Kidney capillary endothelial cell (primary cell): Measurements from ENCODE around the gene PCDHB13.
"Not testable (repeated sequence)": the region's sequence is repeated elsewhere in the genome, so short reads cannot be mapped to it uniquely, and the experiment has no call there.

Experiments used
- DNase-seq: peaks from one replicate; pipeline ENCODE4 v3.0.0-alpha.2; 2018; ENCODE audit warnings: low spot score

Gene PCDHB13

DNA sequence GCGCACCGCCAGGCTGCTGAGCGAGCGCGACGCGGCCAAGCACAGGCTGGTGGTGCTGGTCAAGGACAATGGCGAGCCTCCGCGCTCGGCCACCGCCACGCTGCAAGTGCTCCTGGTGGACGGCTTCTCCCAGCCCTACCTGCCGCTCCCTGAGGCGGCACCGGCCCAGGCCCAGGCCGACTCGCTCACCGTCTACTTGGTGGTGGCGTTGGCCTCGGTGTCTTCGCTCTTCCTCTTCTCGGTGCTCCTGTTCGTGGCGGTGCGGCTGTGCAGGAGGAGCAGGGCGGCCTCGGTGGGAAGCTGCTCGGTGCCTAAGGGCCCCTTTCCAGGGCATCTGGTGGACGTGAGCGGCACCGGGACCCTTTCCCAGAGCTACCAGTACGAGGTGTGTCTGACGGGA, 12.1 kb upstream of the PCDHB13 start:
- DNase-seq = not testable (repeated sequence)

DNA sequence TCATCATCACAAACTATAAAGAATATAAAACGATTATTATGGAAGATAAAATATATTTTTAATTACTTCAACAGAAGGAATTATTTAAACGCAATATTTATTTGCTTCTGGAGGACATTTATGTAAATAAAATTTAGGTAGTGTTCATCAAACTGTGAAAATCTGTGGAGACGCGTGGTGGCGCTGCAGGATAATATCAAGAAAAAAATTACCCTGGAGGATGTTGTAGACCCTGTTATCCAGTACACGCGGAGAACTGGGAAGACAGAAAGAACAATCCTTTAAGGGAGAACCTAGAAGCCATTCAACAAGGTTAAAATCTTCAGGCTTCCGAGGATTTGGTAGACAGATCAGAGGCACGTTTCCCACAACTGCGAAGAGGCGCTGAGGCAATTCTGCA, 5.2 kb upstream of the PCDHB13 start, which contains the start of gene PCDHB12:
PCDHB12 (plus strand) TSS at position 242 of the 400 bp plus-strand sequence. CDS start 189 bp downstream, outside the sequence.
- DNase-seq = no peak

DNA sequence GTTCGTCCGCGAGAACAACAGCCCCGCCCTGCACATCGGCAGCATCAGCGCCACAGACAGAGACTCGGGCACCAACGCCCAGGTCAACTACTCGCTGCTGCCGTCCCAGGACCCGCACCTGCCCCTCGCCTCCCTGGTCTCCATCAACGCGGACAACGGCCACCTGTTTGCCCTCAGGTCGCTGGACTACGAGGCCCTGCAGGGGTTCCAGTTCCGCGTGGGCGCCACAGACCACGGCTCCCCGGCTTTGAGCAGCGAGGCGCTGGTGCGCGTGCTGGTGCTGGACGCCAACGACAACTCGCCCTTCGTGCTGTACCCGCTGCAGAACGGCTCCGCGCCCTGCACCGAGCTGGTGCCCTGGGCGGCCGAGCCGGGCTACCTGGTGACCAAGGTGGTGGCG, 3.4 kb upstream of the PCDHB13 start:
- not testable (repeated sequence) for DNase-seq

DNA sequence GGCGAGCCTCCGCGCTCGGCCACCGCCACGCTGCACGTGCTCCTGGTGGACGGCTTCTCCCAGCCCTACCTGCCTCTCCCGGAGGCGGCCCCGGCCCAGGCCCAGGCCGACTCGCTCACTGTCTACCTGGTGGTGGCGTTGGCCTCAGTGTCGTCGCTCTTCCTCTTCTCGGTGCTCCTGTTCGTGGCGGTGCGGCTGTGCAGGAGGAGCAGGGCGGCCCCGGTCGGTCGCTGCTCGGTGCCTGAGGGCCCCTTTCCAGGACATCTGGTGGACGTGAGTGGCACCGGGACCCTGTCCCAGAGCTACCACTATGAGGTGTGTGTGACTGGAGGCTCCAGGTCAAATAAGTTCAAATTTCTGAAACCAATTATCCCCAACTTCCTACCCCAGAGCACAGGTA, 2.9 kb upstream of the PCDHB13 start:
- DNase-seq = not testable (repeated sequence)

DNA sequence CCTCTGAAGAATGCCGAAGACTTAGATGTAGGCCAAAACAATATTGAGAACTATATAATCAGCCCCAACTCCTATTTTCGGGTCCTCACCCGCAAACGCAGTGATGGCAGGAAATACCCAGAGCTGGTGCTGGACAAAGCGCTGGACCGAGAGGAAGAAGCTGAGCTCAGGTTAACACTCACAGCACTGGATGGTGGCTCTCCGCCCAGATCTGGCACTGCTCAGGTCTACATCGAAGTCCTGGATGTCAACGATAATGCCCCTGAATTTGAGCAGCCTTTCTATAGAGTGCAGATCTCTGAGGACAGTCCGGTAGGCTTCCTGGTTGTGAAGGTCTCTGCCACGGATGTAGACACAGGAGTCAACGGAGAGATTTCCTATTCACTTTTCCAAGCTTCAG, 864 bp downstream of the PCDHB13 start:
- DNase-seq = not testable (repeated sequence)

DNA sequence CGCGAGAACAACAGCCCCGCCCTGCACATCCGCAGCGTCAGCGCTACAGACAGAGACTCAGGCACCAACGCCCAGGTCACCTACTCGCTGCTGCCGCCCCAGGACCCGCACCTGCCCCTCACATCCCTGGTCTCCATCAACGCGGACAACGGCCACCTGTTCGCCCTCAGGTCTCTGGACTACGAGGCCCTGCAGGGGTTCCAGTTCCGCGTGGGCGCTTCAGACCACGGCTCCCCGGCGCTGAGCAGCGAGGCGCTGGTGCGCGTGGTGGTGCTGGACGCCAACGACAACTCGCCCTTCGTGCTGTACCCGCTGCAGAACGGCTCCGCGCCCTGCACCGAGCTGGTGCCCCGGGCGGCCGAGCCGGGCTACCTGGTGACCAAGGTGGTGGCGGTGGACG, 1.8 kb downstream of the PCDHB13 start:
- not testable (repeated sequence) for DNase-seq

DNA sequence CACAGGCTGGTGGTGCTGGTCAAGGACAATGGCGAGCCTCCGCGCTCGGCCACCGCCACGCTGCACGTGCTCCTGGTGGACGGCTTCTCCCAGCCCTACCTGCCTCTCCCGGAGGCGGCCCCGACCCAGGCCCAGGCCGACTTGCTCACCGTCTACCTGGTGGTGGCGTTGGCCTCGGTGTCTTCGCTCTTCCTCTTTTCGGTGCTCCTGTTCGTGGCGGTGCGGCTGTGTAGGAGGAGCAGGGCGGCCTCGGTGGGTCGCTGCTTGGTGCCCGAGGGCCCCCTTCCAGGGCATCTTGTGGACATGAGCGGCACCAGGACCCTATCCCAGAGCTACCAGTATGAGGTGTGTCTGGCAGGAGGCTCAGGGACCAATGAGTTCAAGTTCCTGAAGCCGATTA, 2.3 kb downstream of the PCDHB13 start:
- not testable (repeated sequence) for DNase-seq

DNA sequence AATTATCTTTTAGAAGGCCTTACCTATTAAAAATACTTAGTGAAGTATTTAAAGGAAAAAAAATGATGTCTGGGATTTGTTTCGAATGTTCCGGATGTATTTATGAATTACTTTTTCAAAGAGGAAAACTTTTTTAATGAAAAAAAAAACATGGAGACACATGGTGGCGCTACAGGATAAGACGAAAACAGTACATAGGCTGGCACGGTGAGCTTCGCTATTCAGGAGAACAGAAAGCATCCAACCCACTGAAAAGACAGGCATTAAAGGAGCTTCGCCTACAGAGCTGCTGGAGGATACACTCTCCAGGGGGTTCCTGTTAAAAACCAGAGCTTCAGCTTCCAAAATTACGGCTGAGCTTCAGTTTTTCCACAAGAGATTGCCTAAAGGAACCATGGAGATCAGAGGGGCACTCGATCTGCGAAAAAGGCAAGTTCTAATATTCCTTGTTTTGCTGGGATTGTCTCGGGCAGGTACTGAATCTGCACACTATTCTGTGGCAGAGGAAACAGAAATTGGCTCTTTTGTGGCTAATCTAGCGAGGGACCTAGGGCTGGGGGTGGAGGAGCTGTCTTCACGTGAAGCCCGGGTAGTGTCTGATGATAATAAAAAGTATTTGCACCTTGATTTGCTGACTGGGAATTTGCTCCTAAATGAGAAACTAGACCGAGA, 9.5 kb downstream of the PCDHB13 start, which contains the start of gene PCDHB14:
PCDHB14 (plus strand) TSS at position 232 of the 672 bp plus-strand sequence; CDS start at position 395, 163 bp downstream.
- DNase-seq = no peak

DNA sequence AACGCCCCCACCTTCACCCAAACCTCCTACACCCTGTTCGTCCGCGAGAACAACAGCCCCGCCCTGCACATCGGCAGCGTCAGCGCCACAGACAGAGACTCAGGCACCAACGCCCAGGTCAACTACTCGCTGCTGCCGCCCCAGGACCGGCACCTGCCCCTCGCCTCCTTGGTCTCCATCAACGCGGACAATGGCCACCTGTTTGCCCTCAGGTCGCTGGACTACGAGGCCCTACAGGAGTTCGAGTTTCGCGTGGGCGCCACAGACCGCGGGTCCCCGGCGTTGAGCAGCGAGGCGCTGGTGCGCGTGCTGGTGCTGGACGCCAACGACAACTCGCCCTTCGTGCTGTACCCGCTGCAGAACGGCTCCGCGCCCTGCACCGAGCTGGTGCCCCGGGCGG, 11.1 kb downstream of the PCDHB13 start:
- DNase-seq = not testable (repeated sequence)

DNA sequence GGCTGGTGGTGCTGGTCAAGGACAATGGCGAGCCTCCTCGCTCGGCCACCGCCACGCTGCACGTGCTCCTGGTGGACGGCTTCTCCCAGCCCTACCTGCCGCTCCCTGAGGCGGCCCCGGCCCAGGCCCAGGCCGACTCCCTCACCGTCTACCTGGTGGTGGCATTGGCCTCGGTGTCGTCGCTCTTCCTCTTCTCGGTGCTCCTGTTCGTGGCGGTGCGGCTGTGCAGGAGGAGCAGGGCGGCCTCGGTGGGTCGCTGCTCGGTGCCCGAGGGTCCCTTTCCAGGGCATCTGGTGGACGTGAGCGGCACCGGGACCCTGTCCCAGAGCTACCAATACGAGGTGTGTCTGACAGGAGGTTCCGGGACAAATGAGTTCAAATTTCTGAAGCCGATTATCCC, 11.7 kb downstream of the PCDHB13 start:
- DNase-seq = not testable (repeated sequence)

DNA sequence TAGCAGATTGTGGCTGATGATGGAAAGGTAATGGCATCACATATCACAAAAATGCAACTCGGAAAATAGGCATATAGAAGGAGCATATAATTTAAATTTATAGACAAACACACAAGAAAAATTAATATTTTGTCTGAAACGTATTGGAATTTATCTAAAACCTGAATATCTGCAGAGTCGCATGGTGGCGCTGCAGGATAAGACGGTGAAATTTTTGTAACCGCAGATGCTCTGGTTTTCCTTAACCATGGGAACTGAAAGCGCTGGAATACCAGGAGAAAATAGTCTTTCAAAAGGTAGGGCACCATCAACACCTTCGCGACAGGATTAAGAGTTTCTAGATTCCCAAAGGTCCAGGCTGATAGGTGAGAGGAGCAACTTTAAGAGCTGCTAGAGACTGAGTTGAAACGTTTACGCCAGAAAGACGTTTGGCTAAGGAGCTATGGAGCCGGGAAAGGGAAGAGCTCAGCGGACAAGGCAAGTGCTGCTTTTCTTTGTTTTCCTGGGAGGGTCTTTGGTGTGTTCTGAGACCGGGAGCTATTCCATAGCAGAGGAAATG, 20.5 kb downstream of the PCDHB13 start:
- no peak for DNase-seq

DNA sequence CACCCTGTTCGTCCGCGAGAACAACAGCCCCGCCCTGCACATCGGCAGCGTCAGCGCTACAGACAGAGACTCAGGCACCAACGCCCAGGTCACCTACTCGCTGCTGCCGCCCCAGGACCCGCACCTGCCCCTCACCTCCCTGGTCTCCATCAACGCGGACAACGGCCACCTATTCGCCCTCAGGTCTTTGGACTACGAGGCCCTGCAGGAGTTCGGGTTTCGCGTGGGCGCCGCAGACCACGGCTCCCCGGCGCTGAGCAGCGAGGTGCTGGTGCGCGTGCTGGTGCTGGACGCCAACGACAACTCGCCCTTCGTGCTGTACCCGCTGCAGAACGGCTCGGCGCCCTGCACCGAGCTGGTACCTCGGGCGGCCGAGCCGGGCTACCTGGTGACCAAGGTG, 22.2 kb downstream of the PCDHB13 start:
- DNase-seq = not testable (repeated sequence)

DNA sequence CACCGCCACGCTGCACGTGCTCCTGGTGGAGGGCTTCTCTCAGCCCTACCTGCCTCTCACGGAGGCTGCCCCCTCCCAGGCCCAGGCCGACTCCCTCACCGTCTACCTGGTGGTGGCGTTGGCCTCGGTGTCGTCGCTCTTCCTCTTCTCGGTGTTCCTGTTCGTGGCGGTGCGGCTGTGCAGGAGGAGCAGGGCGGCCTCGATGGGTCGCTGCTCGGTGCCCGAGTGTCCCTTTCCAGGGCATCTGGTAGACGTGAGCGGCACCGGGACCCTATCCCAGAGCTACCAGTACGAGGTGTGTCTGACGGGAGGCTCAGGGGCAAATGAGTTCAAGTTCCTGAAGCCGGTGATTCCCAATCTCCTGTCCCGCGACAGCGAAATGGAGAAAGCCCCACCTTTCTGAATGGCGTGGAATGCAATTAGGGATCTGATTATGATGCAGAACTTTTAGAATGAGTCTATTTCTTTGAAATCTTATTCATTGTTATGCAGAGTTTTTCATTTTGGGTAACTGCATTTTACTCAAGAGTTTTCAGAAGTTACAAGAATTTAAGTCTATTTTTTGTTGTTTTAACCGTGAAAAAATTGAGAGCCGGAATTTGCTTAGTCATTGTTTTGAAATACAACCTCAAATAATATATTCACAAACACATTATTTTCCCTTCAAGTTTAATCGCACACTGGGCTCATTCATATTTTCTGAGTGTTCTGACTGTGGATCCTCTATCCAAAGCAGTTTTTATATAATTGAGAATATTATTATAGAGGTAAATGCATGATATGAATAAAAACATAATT, 23.0 kb downstream of the PCDHB13 start:
- no peak for DNase-seq

DNA sequence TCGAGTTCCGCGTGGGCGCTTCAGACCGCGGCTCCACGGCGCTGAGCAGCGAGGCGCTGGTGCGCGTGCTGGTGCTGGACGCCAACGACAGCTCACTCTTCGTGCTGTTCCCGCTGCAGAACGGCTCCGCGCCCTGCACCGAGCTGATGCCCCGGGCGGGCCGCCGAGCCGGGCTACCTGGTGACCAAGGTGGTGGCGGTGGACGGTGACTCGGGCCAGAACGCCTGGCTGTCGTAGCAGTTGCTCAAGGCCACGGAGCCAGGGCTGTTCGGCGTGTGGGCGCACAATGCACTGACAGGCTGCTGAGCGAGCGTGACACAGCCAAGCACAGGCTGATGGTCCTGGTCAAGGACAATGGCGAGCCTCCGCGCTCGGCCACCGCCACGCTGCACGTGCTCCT, 27.8 kb downstream of the PCDHB13 start:
- no peak for DNase-seq

DNA sequence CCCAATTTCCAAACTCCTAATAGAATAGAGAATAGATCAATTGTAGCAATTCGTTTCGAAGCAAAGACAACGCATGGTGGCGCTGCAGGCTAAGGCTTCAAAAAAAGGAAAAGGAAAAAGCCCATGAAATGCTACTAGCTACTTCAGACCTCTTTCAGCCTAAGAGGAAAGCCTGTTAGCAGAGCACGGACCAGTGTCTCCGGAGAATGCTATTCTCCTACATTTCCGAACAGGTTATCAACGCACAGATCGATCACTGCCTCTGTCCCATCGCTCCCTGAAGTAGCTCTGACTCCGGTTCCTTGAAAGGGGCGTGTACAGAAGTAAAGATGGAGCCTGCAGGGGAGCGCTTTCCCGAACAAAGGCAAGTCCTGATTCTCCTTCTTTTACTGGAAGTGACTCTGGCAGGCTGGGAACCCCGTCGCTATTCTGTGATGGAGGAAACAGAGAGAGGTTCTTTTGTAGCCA, 31.6 kb downstream of the PCDHB13 start, which contains the start of gene PCDHB15:
PCDHB15 (plus strand) TSS at position 146 of the 468 bp plus-strand sequence; CDS start at position 330, 184 bp downstream.
- DNase-seq = no peak

DNA sequence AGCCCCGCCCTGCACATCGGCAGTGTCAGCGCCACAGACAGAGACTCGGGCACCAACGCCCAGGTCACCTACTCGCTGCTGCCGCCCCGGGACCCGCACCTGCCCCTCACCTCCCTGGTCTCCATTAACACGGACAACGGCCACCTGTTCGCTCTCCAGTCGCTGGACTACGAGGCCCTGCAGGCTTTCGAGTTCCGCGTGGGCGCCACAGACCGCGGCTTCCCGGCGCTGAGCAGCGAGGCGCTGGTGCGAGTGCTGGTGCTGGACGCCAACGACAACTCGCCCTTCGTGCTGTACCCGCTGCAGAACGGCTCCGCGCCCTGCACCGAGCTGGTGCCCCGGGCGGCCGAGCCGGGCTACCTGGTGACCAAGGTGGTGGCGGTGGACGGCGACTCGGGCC, 33.3 kb downstream of the PCDHB13 start:
- not testable (repeated sequence) for DNase-seq

DNA sequence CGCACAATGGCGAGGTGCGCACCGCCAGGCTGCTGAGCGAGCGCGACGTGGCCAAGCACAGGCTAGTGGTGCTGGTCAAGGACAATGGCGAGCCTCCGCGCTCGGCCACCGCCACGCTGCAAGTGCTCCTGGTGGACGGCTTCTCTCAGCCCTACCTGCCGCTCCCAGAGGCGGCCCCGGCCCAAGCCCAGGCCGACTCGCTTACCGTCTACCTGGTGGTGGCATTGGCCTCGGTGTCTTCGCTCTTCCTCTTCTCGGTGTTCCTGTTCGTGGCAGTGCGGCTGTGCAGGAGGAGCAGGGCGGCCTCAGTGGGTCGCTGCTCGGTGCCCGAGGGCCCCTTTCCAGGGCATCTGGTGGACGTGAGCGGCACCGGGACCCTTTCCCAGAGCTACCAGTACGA, 33.7 kb downstream of the PCDHB13 start:
- not testable (repeated sequence) for DNase-seq

DNA sequence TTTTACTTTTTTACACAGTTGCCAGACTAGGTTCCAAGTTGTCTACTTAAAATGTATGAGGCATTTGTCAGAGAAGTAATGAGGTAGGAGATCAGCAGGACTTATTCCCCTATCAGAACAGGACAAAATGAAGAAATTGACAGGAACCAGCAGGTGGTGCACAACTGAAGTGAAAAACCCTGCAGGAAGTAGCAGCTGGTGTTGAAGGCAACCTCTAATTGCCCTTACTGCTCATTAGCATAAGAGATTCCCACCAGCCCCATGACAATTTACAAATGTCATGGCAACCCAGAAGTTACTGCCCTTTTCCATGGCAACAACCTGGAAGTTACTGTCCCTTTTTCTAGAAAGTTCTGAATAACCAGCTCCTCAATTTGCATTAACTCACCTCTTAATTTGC, 36.9 kb downstream of the PCDHB13 start:
- no peak for DNase-seq

DNA sequence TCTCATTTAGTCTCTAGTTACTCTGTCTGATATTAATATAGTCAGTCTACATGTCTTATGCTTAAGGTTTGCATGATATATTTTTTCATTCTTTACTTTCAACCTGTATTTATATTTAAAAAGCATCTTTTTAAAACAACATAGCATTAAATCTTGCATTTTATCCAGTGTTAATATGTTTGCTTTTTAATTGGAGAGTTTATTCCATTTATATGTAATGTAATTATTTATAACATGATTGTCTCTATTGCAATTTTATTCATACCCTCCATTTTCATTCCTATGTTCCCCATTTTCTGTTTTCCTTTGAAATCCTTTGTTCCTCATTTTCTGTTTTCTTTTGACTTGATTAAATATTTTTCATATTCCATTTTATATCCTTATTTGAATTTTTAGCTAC, 44.7 kb downstream of the PCDHB13 start:
- no peak for DNase-seq

DNA sequence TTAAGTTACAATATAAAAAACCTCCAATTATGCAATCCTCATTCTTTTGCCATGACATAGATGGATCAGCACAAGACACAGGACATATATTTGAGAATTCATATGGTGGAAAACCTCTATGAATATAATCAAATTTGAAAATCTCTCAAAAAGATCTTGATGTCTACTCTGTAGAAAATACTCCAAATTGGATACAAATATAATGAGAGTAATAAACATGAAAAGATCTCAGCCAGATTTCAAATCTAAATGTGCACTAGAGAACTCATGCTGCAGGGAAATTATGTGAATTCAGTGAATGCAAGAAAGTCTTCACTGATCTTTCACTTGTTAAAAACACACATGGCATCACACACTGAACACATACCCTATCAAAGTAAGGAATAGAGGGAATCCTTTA, 45.2 kb downstream of the PCDHB13 start:
- no peak for DNase-seq

DNA sequence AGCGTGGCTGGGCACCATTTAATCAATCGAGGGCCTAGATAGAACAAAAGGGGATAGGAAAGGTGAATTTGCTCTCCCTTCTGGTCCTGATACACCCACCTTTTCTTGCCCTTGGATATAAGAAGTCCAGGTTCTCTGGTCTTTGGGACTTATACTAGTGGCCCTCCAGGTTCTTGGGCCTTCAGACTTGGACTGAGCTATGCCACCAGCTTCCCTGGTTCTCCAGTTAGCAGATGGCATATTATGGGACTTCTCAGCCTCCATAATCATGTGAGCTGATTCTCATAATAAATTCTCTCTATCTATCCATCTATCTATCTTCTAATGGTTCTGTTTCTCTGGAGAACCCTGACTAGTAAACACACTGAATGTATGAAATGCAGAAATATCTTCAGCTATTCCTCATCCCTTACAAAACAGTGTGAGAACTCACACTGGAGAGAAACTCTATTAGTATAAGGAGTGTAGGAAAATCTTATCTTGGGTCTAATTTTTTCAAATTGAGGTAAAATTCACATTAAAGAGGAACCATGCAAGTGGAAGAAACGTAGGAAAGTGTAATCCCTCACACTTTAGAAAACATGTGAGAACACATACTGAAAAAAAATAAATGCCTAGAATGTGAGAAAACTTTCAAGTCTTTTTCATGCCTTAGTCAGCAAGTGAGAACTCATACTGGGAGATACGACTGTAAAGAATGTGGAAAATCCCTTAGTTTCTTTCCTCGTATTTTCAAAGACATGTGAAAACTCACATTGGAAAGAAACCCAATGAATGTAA, 46.9 kb downstream of the PCDHB13 start:
- no peak for DNase-seq

DNA sequence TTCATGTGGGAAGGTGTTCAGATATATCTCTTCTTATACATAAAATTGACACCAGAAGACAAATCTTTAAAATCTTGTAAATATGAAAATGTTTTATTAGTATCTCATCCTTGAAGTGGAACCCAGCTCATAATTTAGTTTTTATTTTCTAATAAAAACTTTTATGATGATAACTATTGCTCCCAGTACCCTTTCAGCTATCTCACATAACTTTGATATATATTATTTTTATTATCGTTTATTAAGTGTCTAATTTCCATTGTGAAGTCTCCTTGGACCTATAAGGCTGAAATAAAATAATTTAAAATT, 47.5 kb downstream of the PCDHB13 start:
- no peak for DNase-seq
